VCaP (cell line): ENCODE data around the gene GPSM3.
"Not testable (repeated sequence)": the region's sequence is repeated elsewhere in the genome, so short reads cannot be mapped to it uniquely, and the experiment has no call there.

ENCODE experiments used
- H3K27ac ChIP-seq: fragments of 450-650 bp; 2 replicates; pipeline ENCODE4 v1.5.1; 2017
- CTCF ChIP-seq: fragments of 450-650 bp; conservative IDR thresholded peaks from 2 replicates; pipeline ENCODE4 v1.5.1; 2017; ENCODE audit warnings: mild to moderate bottlenecking, moderate library complexity

Gene GPSM3

GRCh38 chr6:32149092-32149755 lies 43.2 kb downstream of the GPSM3 start:
- no peak overlapping the region for H3K27ac ChIP-seq
- TF ChIP-seq CTCF: no peak

- H3K27ac ChIP-seq: no peak overlapping the region
- no peak for TF ChIP-seq CTCF
These were observed 44.0 kb downstream of the GPSM3 start for GRCh38 chr6:32148289-32149091.

- H3K27ac ChIP-seq: no peak overlapping the region
- TF ChIP-seq CTCF: no peak
These were observed 44.9 kb downstream of the GPSM3 start for GRCh38 chr6:32147401-32148132.

GRCh38 chr6:32146687-32147086 lies 45.8 kb downstream of the GPSM3 start:
- TF ChIP-seq CTCF: no peak
- H3K27ac ChIP-seq: no peak overlapping the region

GRCh38 chr6:32146287-32146686 lies 46.2 kb downstream of the GPSM3 start:
- TF ChIP-seq CTCF: no peak
- no peak overlapping the region for H3K27ac ChIP-seq

GRCh38 chr6:32144238-32144637 lies 48.2 kb downstream of the GPSM3 start:
- not testable (repeated sequence) for H3K27ac ChIP-seq
